Ishikawa (cell line): ENCODE results near the gene MCAT.

Experiments
- CEBPB ChIP-seq: IDR thresholded peaks from 2 replicates; pipeline ENCODE4 v1.6.1; 2012
- CREB1 ChIP-seq: IDR thresholded peaks from 2 replicates; pipeline ENCODE4 v1.6.1; 2012; ENCODE audit warnings: low read depth
- EGR1 ChIP-seq: IDR thresholded peaks from 2 replicates; pipeline ENCODE4 v1.6.1; 2012
- EP300 ChIP-seq: IDR thresholded peaks from 2 replicates; pipeline ENCODE4 v1.6.1; 2012; ENCODE audit warnings: borderline replicate concordance
- FOXM1 ChIP-seq: IDR thresholded peaks from 2 replicates; pipeline ENCODE4 v1.6.1; 2012; ENCODE audit warnings: low read depth, borderline replicate concordance
- MAX ChIP-seq: IDR thresholded peaks from 2 replicates; pipeline ENCODE4 v1.6.1; 2012
- NFIC ChIP-seq: IDR thresholded peaks from 2 replicates; pipeline ENCODE4 v1.6.1; 2012
- RAD21 ChIP-seq: IDR thresholded peaks from 2 replicates; pipeline ENCODE4 v1.6.1; 2012; ENCODE audit warnings: low read depth
- REST ChIP-seq: IDR thresholded peaks from 2 replicates; pipeline ENCODE4 v1.6.1; 2012; ENCODE audit warnings: low read depth, mild to moderate bottlenecking
- TAF1 ChIP-seq: IDR thresholded peaks from 2 replicates; pipeline ENCODE4 v1.6.1; 2012; ENCODE audit warnings: low read depth, mild to moderate bottlenecking
- TCF12 ChIP-seq: IDR thresholded peaks from 2 replicates; pipeline ENCODE4 v1.6.1; 2012; ENCODE audit warnings: low read depth
- TEAD4 ChIP-seq: IDR thresholded peaks from 2 replicates; pipeline ENCODE4 v1.6.1; 2012
- USF1 ChIP-seq: IDR thresholded peaks from 2 replicates; pipeline ENCODE4 v1.6.1; 2012
- YY1 ChIP-seq: IDR thresholded peaks from 2 replicates; pipeline ENCODE4 v1.6.1; 2012; ENCODE audit warnings: low read depth
- ZBTB7A ChIP-seq: IDR thresholded peaks from 2 replicates; pipeline ENCODE4 v1.6.1; 2012; ENCODE audit warnings: low read depth

The MCAT gene

GRCh38 chr22:43173566-43173965 lies 30.4 kb upstream of the MCAT start:
- TF ChIP-seq YY1 (no peak), EGR1 (no peak), CREB1 (no peak), USF1 (no peak), TAF1 (no peak), ZBTB7A (no peak)

GRCh38 chr22:43172191-43172590 lies 29.0 kb upstream of the MCAT start:
- TF ChIP-seq CEBPB (no peak), NFIC (no peak), RAD21 (no peak), MAX (no peak), TAF1 (no peak), TCF12 (no peak), USF1 (no peak), FOXM1 (no peak), EP300 (no peak), REST (no peak), CREB1 (no peak), YY1 (no peak), TEAD4 (no peak), EGR1 (no peak), ZBTB7A (no peak)

- TF ChIP-seq EGR1 = no peak
- TF ChIP-seq FOXM1 = no peak
- TF ChIP-seq USF1 = no peak
- no peak for TF ChIP-seq CEBPB
- TF ChIP-seq TCF12 = no peak
Measured at GRCh38 chr22:43171607-43172006, 28.4 kb upstream of the MCAT start.

GRCh38 chr22:43171019-43171491 lies 27.9 kb upstream of the MCAT start:
- TF ChIP-seq CEBPB = no peak
- TF ChIP-seq FOXM1 = no peak
- TF ChIP-seq NFIC = no peak
- no peak for TF ChIP-seq TEAD4
- TF ChIP-seq CREB1 = no peak
- no peak for TF ChIP-seq RAD21
- no peak for TF ChIP-seq YY1
- TF ChIP-seq EP300 = no peak
- no peak for TF ChIP-seq TAF1
- TF ChIP-seq REST = no peak
- no peak for TF ChIP-seq ZBTB7A
- TF ChIP-seq TCF12 = no peak

GRCh38 chr22:43170131-43170480 lies 26.9 kb upstream of the MCAT start:
- TF ChIP-seq NFIC (no peak), TCF12 (no peak), EP300 (no peak), EGR1 (no peak), FOXM1 (no peak), YY1 (no peak), MAX (no peak), REST (no peak), CREB1 (no peak), TAF1 (no peak), CEBPB (no peak), RAD21 (no peak), USF1 (no peak), ZBTB7A (no peak), TEAD4 (no peak)
